Measurements from ENCODE around the gene NEK8. TPM values are rescaled to one million over a fixed set of nuclear protein-coding genes. Genes with fewer than 3 reads are reported as not detected.
A peak's percentile ranks its signal among the peaks of the same experiment; 100 is the strongest.

Gene NEK8
- total RNA-seq, 1 donor from 2014 or later = 4.3 TPM

- H3K36me3 Mint-ChIP-seq (ENCODE audit: low read depth, unreplicated experiment) = peaks cover 4% of the 10 kb centered on the region
- DNase-seq (ENCODE audit: low read depth) = peak; percentile 83
- H3K9me3 Mint-ChIP-seq (ENCODE audit: unreplicated experiment) = no peaks in the 10 kb centered on the region
- Histone ChIP-seq H3K9ac (ENCODE audit: low read length) (peak overlapping the region; percentile 85), H3K4me2 (ENCODE audit: low read length) (peak overlapping the region; percentile 98), H4K20me1 (ENCODE audit: insufficient read depth, low read length) (peaks cover 37% of the 10 kb centered on the region), H3K79me2 (ENCODE audit: insufficient read depth, low read length) (peaks cover 21% of the 10 kb centered on the region), H3K27ac (ENCODE audit: low read depth, low read length) (peak overlapping the region; percentile 52), H3K4me1 (ENCODE audit: insufficient read depth, low read length) (peaks cover 42% of the 10 kb centered on the region), H3K36me3 (ENCODE audit: insufficient read depth, low read length) (peaks cover 27% of the 10 kb centered on the region), H3K27me3 (ENCODE audit: insufficient read depth, low read length) (no peaks in the 10 kb centered on the region), H3K4me3 (ENCODE audit: insufficient read depth, low read depth, low read length) (peak overlapping the region; percentile 67), H3K9me3 (ENCODE audit: insufficient read depth, low read depth, low read length) (no peaks in the 10 kb centered on the region), H2AFZ (ENCODE audit: low read depth, low read length) (peak overlapping the region; percentile 73)
- H3K27me3 Mint-ChIP-seq (ENCODE audit: low read depth, unreplicated experiment) = no peaks in the 10 kb centered on the region
- peak overlapping the region; percentile 91 for H3K4me3 Mint-ChIP-seq (ENCODE audit: unreplicated experiment)
- H3K27ac Mint-ChIP-seq (ENCODE audit: unreplicated experiment) = peak overlapping the region; percentile 94
- no peak for FAIRE-seq
- H3K4me1 Mint-ChIP-seq (ENCODE audit: low read depth, unreplicated experiment) = peaks cover 33% of the 10 kb centered on the region
- peak; percentile 88 for TF ChIP-seq CTCF (IDR thresholded peaks at IDR 0.05; ENCODE audit: insufficient read depth, low read depth, low read length)
- TF ChIP-seq EZH2 (IDR thresholded peaks at IDR 0.05; ENCODE audit: insufficient read depth, low read length) = no peak
These were observed 1.7 kb upstream of the NEK8 start for GRCh38 chr17:28726627-28727491.

- peaks cover 2% of the 10 kb centered on the region for H3K36me3 Mint-ChIP-seq (ENCODE audit: low read depth, unreplicated experiment)
- Histone ChIP-seq H3K27ac (ENCODE audit: low read depth, low read length) (no peak overlapping the region), H3K27me3 (ENCODE audit: insufficient read depth, low read length) (no peaks in the 10 kb centered on the region), H3K4me2 (ENCODE audit: low read length) (no peak overlapping the region), H3K79me2 (ENCODE audit: insufficient read depth, low read length) (no peaks in the 10 kb centered on the region), H4K20me1 (ENCODE audit: insufficient read depth, low read length) (peaks cover 7% of the 10 kb centered on the region), H3K9me3 (ENCODE audit: insufficient read depth, low read depth, low read length) (no peaks in the 10 kb centered on the region), H3K4me1 (ENCODE audit: insufficient read depth, low read length) (peaks cover 19% of the 10 kb centered on the region), H3K36me3 (ENCODE audit: insufficient read depth, low read length) (peaks cover under 1% of the 10 kb centered on the region), H2AFZ (ENCODE audit: low read depth, low read length) (no peak overlapping the region), H3K4me3 (ENCODE audit: insufficient read depth, low read depth, low read length) (no peak overlapping the region), H3K9ac (ENCODE audit: low read length) (no peak overlapping the region)
- FAIRE-seq (no peak), DNase-seq (ENCODE audit: low read depth) (no peak)
- no peaks in the 10 kb centered on the region for H3K27me3 Mint-ChIP-seq (ENCODE audit: low read depth, unreplicated experiment)
- H3K9me3 Mint-ChIP-seq (ENCODE audit: unreplicated experiment) = no peaks in the 10 kb centered on the region
- H3K4me1 Mint-ChIP-seq (ENCODE audit: low read depth, unreplicated experiment) = peaks cover 8% of the 10 kb centered on the region
- H3K27ac Mint-ChIP-seq (ENCODE audit: unreplicated experiment) = no peak overlapping the region
- TF ChIP-seq EZH2 (IDR thresholded peaks at IDR 0.05; ENCODE audit: insufficient read depth, low read length) = no peak
- TF ChIP-seq CTCF (IDR thresholded peaks at IDR 0.05; ENCODE audit: insufficient read depth, low read depth, low read length) = no peak
- no peak overlapping the region for H3K4me3 Mint-ChIP-seq (ENCODE audit: unreplicated experiment)
These were observed 1.4 kb downstream of the NEK8 start for GRCh38 chr17:28729950-28730330.

- Histone ChIP-seq H3K4me3 (ENCODE audit: insufficient read depth, low read depth, low read length) (no peak overlapping the region), H3K27ac (ENCODE audit: low read depth, low read length) (no peak overlapping the region), H2AFZ (ENCODE audit: low read depth, low read length) (no peak overlapping the region), H3K4me1 (ENCODE audit: insufficient read depth, low read length) (no peaks in the 10 kb centered on the region), H3K4me2 (ENCODE audit: low read length) (no peak overlapping the region), H3K27me3 (ENCODE audit: insufficient read depth, low read length) (no peaks in the 10 kb centered on the region), H3K9me3 (ENCODE audit: insufficient read depth, low read depth, low read length) (no peaks in the 10 kb centered on the region), H4K20me1 (ENCODE audit: insufficient read depth, low read length) (no peaks in the 10 kb centered on the region), H3K36me3 (ENCODE audit: insufficient read depth, low read length) (no peaks in the 10 kb centered on the region), H3K9ac (ENCODE audit: low read length) (no peak overlapping the region), H3K79me2 (ENCODE audit: insufficient read depth, low read length) (no peaks in the 10 kb centered on the region)
- DNase-seq (ENCODE audit: low read depth) = no peak
- no peaks in the 10 kb centered on the region for H3K27me3 Mint-ChIP-seq (ENCODE audit: low read depth, unreplicated experiment)
- H3K36me3 Mint-ChIP-seq (ENCODE audit: low read depth, unreplicated experiment) = peaks cover 6% of the 10 kb centered on the region
- FAIRE-seq = no peak
- no peak overlapping the region for H3K4me3 Mint-ChIP-seq (ENCODE audit: unreplicated experiment)
- TF ChIP-seq EZH2 (IDR thresholded peaks at IDR 0.05; ENCODE audit: insufficient read depth, low read length) = no peak
- TF ChIP-seq CTCF (IDR thresholded peaks at IDR 0.05; ENCODE audit: insufficient read depth, low read depth, low read length) = no peak
- peaks cover 3% of the 10 kb centered on the region for H3K4me1 Mint-ChIP-seq (ENCODE audit: low read depth, unreplicated experiment)
- H3K9me3 Mint-ChIP-seq (ENCODE audit: unreplicated experiment) = peaks cover 3% of the 10 kb centered on the region
- no peak overlapping the region for H3K27ac Mint-ChIP-seq (ENCODE audit: unreplicated experiment)
These were observed 4.8 kb downstream of the NEK8 start for GRCh38 chr17:28733346-28733745.
